Lung (tissue), 16 donors: ENCODE measurements around the gene C8A. TPM values are rescaled to one million over a fixed set of nuclear protein-coding genes. Genes with fewer than 3 reads are reported as not detected.

Experiments
- ATAC-seq: fragments of 200-7000 bp; cut with Tn5 transposase; one replicate; pipeline ENCODE4 v1.9.1; 2020; ENCODE audit warnings: moderate number of reproducible peaks; ENCODE audit not compliant: insufficient read depth, low FRiP score
- DNase-seq, 3 donors: peaks; one replicate each; pipeline ENCODE4 v3.0.0-alpha.2; 2013 to 2017
- H3K27ac ChIP-seq, 2 donors: one replicate each; pipeline ENCODE4 v1.5.1; 2013; ENCODE audit warnings: mild to moderate bottlenecking in 2 of 2, moderate library complexity in 2 of 2, control low read depth in 1 of 2, inconsistent platforms in 1 of 2, low read depth in 1 of 2, low read length in 1 of 2
- H3K27me3 ChIP-seq, 3 donors: one replicate each; pipeline ENCODE4 v1.5.1; 2013; ENCODE audit warnings: low read length in 2 of 3; ENCODE audit not compliant: control insufficient read depth in 3 of 3, insufficient read depth in 3 of 3
- H3K36me3 ChIP-seq, 4 donors: one replicate each; pipeline ENCODE4 v1.5.1; 2013; ENCODE audit warnings: low read length in 4 of 4, mild to moderate bottlenecking in 1 of 4, moderate library complexity in 1 of 4; ENCODE audit not compliant: control insufficient read depth in 4 of 4, insufficient read depth in 4 of 4
- H3K4me1 ChIP-seq, 5 donors: one replicate each; pipeline ENCODE4 v1.5.1; 2013; ENCODE audit warnings: low read length in 5 of 5, mild to moderate bottlenecking in 2 of 5, moderate library complexity in 1 of 5; ENCODE audit not compliant: control insufficient read depth in 5 of 5, insufficient read depth in 5 of 5
- H3K4me3 ChIP-seq: one replicate; pipeline ENCODE4 v1.5.1; 2013; ENCODE audit warnings: mild to moderate bottlenecking, control low read depth, moderate library complexity
- H3K9ac ChIP-seq, 2 donors: one replicate each; pipeline ENCODE4 v1.5.1; 2013; ENCODE audit warnings: low read length in 2 of 2, control low read depth in 1 of 2; ENCODE audit not compliant: insufficient read depth in 1 of 2
- H3K9me3 ChIP-seq, 4 donors: one replicate each; pipeline ENCODE4 v1.5.1; 2013; ENCODE audit warnings: low read length in 3 of 4, mild to moderate bottlenecking in 1 of 4, moderate library complexity in 1 of 4; ENCODE audit not compliant: control insufficient read depth in 4 of 4, insufficient read depth in 3 of 4
- CTCF ChIP-seq: IDR thresholded peaks from 2 replicates; pipeline ENCODE4 v1.5.1; 2012; ENCODE audit warnings: mild to moderate bottlenecking; ENCODE audit errors: control extremely low read depth, extremely low read depth
- WGBS, 2 donors: extraction: QIAGEN DNeasy Blood & Tissue Kit; methylation state at CpG; one replicate each; pipeline ENCODE4 v1.1.7; 2013; 5-methylcytosine and 5-hydroxymethylcytosine counted together
- long read RNA-seq, 5 donors: transcript quantifications; one replicate each; lab custom pipeline, GENCODE V29; 2026
- polyA plus RNA-seq, 2 donors: library from polyadenylated mRNA; stranded (reverse); fragments of 200-250 nt; gene quantifications; one replicate each; pipeline ENCODE4 v1.2.1, GENCODE V29; 2013
- total RNA-seq, 2 donors: library from RNA; depleted of rRNA in 1 of 2; stranded (reverse); fragments of >200 nt in 1 of 2; gene quantifications; one replicate each; pipeline ENCODE4 v1.2.1, GENCODE V29; 2014 to 2021
- donor health status: control.
- donor health status: control.
- donor health status: Bipolar disorder and iron deficiency.
- donor health status: healthy.
- donor health status: DM: yes; HTN: yes; CAD: no.

C8A gene
- under 1 TPM in 1 of 2 donors, not detected in 1; 0.12 TPM for total RNA-seq
- polyA plus RNA-seq, result 1 to 10 TPM in 1 of 2 donors, not detected in 1; 1.4 TPM
- long read RNA-seq, donor 1, result 0 reads
- long read RNA-seq, donor 2, result 0 reads
- long read RNA-seq, donor 3, result 0 reads
- long read RNA-seq, donor 4, result 0 reads
- long read RNA-seq, donor 5, result 0 reads

GRCh38 chr1:56854521-56855099 is at the start of gene C8A:
C8A (plus strand) TSS chr1:56854797; CDS start chr1:56854902, 105 bp downstream.
- H3K4me1 ChIP-seq, result no peaks in the 10 kb centered on the region
- no peaks in the 10 kb centered on the region for H3K9me3 ChIP-seq
- ATAC-seq (no peak), DNase-seq (no peak)
- WGBS, 2 donors, result 78 to 86% methylated on average over 3 of the region's 3 CpGs
- H3K27me3 ChIP-seq, result peaks cover 0 to 5% (median 0%) of the 10 kb centered on the region in 3 donors
- no peak for TF ChIP-seq CTCF
- H3K4me3 ChIP-seq, result no peak within 1 kb of the TSS
- H3K9ac ChIP-seq, result no peak within 1 kb of the TSS
- H3K36me3 ChIP-seq, result no peaks in the 10 kb centered on the region
- H3K27ac ChIP-seq, result no peak within 1 kb of the TSS

GRCh38 chr1:56806804-56807203 is 47.8 kb upstream of the C8A start:
- 50 to 51% methylated on average over 3 of the region's 3 CpGs for WGBS, 2 donors
- TF ChIP-seq CTCF, result no peak
- no peaks in the 10 kb centered on the region for H3K27me3 ChIP-seq
- no peak overlapping the region for H3K9ac ChIP-seq
- H3K9me3 ChIP-seq, result no peaks in the 10 kb centered on the region
- H3K27ac ChIP-seq, result peak overlapping the region in 1 of 2 donors; percentile 33
- no peaks in the 10 kb centered on the region for H3K36me3 ChIP-seq
- H3K4me1 ChIP-seq, result peaks cover 0 to 2% (median 0%) of the 10 kb centered on the region in 5 donors
- DNase-seq (peak in 1 of 3 donors; percentile 13), ATAC-seq (no peak)
- H3K4me3 ChIP-seq, result no peak overlapping the region

GRCh38 chr1:56808410-56808809 is 46.2 kb upstream of the C8A start:
- H3K9me3 ChIP-seq, result no peaks in the 10 kb centered on the region
- H3K36me3 ChIP-seq, result no peaks in the 10 kb centered on the region
- H3K4me3 ChIP-seq, result no peak overlapping the region
- H3K27me3 ChIP-seq, result no peaks in the 10 kb centered on the region
- ATAC-seq (no peak), DNase-seq (no peak)
- H3K9ac ChIP-seq, result no peak overlapping the region
- peaks cover 0 to 2% (median 0%) of the 10 kb centered on the region in 5 donors for H3K4me1 ChIP-seq
- TF ChIP-seq CTCF, result no peak
- H3K27ac ChIP-seq, result no peak overlapping the region
- 89 to 96% methylated on average over 1 of the region's 1 CpG for WGBS, 2 donors
